SK-N-SH (cell line): ENCODE data around the gene PCDHGA1. TPM values are rescaled to one million over a fixed set of nuclear protein-coding genes. Genes with fewer than 3 reads are reported as not detected.
A peak's percentile ranks its signal among the peaks of the same experiment; 100 is the strongest.

Source experiments
- EP300 ChIP-seq, 2 experiments: IDR thresholded peaks; 2 replicates each; pipeline versions ENCODE4 v1.4.0 to v1.6.1; 2012; ENCODE audit warnings: borderline replicate concordance in 1 of 2, low read depth in 1 of 2, low read length in 1 of 2
- EZH2phosphoT487 ChIP-seq: fragments of 200-600 bp; sonication (generic); IDR thresholded peaks from 2 replicates; pipeline ENCODE4 v1.6.1; 2017; ENCODE audit warnings: low read depth, mixed run types, mild to moderate bottlenecking, antibody characterized with exemption, moderate library complexity, borderline replicate concordance
- FOXM1 ChIP-seq: IDR thresholded peaks from 2 replicates; pipeline ENCODE4 v1.4.0; 2012; ENCODE audit warnings: low read depth, mild to moderate bottlenecking
- MEF2A ChIP-seq: IDR thresholded peaks from 2 replicates; pipeline ENCODE4 v1.4.0; 2012; ENCODE audit warnings: low read depth, borderline replicate concordance
- NFIC ChIP-seq: IDR thresholded peaks from 2 replicates; pipeline ENCODE4 v1.4.0; 2012; ENCODE audit warnings: borderline replicate concordance
- NRF1 ChIP-seq: IDR thresholded peaks from 2 replicates; pipeline ENCODE4 v1.6.1; 2012; ENCODE audit warnings: low read depth, mild to moderate bottlenecking, low read length
- TEAD4 ChIP-seq: IDR thresholded peaks from 2 replicates; pipeline ENCODE4 v1.4.0; 2012; ENCODE audit warnings: mild to moderate bottlenecking, borderline replicate concordance; ENCODE audit not compliant: insufficient read depth
- polyA plus RNA-seq, 3 experiments: library from polyadenylated mRNA; depleted of rRNA; stranded (reverse); fragments of >200 nt; gene quantifications; 2 replicates each; pipeline ENCODE4 v1.2.3, GENCODE V29; 2012
- TF ChIP-seq, protein P1 (sequence below): IDR thresholded peaks from 2 replicates; pipeline ENCODE4 v1.4.0; 2012; ENCODE audit warnings: low read depth, borderline replicate concordance
- TF ChIP-seq, protein P2 (sequence below): fragments of 150-350 bp; IDR thresholded peaks from 2 replicates; pipeline ENCODE4 v1.6.1; 2017; ENCODE audit warnings: antibody characterized with exemption, low read length, low read depth, borderline replicate concordance
- TF ChIP-seq, protein P3 (sequence below): IDR thresholded peaks from 2 replicates; pipeline ENCODE4 v1.4.0; 2012; ENCODE audit warnings: low read depth, borderline replicate concordance
- TF ChIP-seq, protein P4 (sequence below): fragments of 200-600 bp; sonication (generic); IDR thresholded peaks from 2 replicates; pipeline ENCODE4 v1.6.1; 2017; ENCODE audit warnings: antibody characterized with exemption, mild to moderate bottlenecking, moderate library complexity

Gene PCDHGA1
- polyA plus RNA-seq, 1 of the 3 experiments (the other 2 are of a cell fraction) = 1.2 TPM

DNA sequence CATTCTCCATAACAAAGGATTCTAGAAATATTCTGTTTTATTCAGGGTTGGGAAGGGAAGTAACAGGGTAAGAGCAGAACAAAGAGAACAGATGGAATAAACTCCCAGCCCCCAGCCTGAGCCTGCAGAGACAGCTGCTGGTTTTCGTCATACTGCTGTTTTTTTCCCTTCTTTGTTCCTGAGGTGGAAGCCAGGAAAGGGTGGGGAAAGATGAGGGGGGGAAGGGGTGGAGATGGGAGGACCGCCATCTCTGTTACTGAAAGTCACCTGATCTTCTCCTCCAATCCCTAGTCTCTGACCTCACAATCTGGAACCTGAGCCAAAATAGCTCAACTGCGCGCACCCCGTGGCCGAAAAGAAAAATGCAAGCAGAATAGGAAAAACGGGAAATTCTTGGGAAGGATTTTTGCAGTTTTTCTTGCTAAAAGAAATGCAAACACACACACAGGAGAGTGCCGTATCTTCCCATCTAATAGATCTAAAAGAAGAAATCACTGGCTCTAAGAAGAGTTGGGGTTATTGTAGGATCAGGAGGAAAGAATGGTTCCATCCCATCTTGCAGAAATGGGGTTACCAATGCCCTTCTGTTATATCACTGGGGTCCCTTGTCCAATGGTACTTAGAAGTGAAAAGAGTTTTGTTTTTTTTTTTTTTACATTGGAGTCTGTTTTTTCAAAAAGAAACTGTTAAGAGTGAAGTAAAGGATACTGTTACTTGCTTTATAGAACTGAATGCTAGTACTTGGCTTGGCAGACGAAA lies 230.6 kb downstream of the PCDHGA1 start (continued):
- TF ChIP-seq, protein P1, sequence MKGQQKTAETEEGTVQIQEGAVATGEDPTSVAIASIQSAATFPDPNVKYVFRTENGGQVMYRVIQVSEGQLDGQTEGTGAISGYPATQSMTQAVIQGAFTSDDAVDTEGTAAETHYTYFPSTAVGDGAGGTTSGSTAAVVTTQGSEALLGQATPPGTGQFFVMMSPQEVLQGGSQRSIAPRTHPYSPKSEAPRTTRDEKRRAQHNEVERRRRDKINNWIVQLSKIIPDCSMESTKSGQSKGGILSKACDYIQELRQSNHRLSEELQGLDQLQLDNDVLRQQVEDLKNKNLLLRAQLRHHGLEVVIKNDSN = peak; percentile 93
- TF ChIP-seq EZH2phosphoT487 (no peak), NFIC (peak; percentile 99), EP300 (IDR thresholded peaks at IDR 0.05; ENCODE audit: borderline replicate concordance in 1 of 2, low read depth in 1 of 2, low read length in 1 of 2) (peak; percentile 75 to 91; a peak in 3 of 4 replicates), FOXM1 (0 out of 2 replicates have a peak, but pooled peaks have one; percentile 70), TEAD4 (no peak), MEF2A (no peak), NRF1 (no peak)
- TF ChIP-seq, protein P2, sequence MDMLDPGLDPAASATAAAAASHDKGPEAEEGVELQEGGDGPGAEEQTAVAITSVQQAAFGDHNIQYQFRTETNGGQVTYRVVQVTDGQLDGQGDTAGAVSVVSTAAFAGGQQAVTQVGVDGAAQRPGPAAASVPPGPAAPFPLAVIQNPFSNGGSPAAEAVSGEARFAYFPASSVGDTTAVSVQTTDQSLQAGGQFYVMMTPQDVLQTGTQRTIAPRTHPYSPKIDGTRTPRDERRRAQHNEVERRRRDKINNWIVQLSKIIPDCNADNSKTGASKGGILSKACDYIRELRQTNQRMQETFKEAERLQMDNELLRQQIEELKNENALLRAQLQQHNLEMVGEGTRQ = peak; percentile 70
- TF ChIP-seq, protein P3, sequence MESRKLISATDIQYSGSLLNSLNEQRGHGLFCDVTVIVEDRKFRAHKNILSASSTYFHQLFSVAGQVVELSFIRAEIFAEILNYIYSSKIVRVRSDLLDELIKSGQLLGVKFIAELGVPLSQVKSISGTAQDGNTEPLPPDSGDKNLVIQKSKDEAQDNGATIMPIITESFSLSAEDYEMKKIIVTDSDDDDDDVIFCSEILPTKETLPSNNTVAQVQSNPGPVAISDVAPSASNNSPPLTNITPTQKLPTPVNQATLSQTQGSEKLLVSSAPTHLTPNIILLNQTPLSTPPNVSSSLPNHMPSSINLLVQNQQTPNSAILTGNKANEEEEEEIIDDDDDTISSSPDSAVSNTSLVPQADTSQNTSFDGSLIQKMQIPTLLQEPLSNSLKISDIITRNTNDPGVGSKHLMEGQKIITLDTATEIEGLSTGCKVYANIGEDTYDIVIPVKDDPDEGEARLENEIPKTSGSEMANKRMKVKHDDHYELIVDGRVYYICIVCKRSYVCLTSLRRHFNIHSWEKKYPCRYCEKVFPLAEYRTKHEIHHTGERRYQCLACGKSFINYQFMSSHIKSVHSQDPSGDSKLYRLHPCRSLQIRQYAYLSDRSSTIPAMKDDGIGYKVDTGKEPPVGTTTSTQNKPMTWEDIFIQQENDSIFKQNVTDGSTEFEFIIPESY = no peak
- TF ChIP-seq, protein P4, sequence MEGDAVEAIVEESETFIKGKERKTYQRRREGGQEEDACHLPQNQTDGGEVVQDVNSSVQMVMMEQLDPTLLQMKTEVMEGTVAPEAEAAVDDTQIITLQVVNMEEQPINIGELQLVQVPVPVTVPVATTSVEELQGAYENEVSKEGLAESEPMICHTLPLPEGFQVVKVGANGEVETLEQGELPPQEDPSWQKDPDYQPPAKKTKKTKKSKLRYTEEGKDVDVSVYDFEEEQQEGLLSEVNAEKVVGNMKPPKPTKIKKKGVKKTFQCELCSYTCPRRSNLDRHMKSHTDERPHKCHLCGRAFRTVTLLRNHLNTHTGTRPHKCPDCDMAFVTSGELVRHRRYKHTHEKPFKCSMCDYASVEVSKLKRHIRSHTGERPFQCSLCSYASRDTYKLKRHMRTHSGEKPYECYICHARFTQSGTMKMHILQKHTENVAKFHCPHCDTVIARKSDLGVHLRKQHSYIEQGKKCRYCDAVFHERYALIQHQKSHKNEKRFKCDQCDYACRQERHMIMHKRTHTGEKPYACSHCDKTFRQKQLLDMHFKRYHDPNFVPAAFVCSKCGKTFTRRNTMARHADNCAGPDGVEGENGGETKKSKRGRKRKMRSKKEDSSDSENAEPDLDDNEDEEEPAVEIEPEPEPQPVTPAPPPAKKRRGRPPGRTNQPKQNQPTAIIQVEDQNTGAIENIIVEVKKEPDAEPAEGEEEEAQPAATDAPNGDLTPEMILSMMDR = peak; percentile 94

Other genes with a start within 250 kb of the PCDHGA1 start
- 1.6 and 1.8 TPM in 2 replicates for gene PCDHB2, start 235.9 kb upstream of the PCDHGA1 start, polyA plus RNA-seq (2012; rRNA removed)
- gene PCDHB3, start 230.0 kb upstream of the PCDHGA1 start, polyA plus RNA-seq (2012; rRNA removed) = 1.7 and 2.2 TPM in 2 replicates
- 0.36 and 0.51 TPM in 2 replicates for gene PCDHB4, start 208.7 kb upstream of the PCDHGA1 start, polyA plus RNA-seq (2012; rRNA removed)
- 0.08 and 0.10 TPM in 2 replicates for gene PCDHB5, start 195.3 kb upstream of the PCDHGA1 start, polyA plus RNA-seq (2012; rRNA removed)
- 3.9 and 5.0 TPM in 2 replicates for gene PCDHB6, start 180.5 kb upstream of the PCDHGA1 start, polyA plus RNA-seq (2012; rRNA removed)
- gene PCDHB7, start 157.9 kb upstream of the PCDHGA1 start, polyA plus RNA-seq (2012; rRNA removed) = 1.5 and 1.7 TPM in 2 replicates
- 3.0 and 3.4 TPM in 2 replicates for gene PCDHB8, start 152.7 kb upstream of the PCDHGA1 start, polyA plus RNA-seq (2012; rRNA removed)
- gene PCDHB16, start 148.1 kb upstream of the PCDHGA1 start, polyA plus RNA-seq (2012; rRNA removed) = 2.3 and 2.7 TPM in 2 replicates
- 1.4 and 2.4 TPM in 2 replicates for gene PCDHB9, start 143.4 kb upstream of the PCDHGA1 start, polyA plus RNA-seq (2012; rRNA removed)
- gene PCDHB10, start 138.2 kb upstream of the PCDHGA1 start, polyA plus RNA-seq (2012; rRNA removed) = 1.4 and 1.5 TPM in 2 replicates
- 0.41 and 0.61 TPM in 2 replicates for gene PCDHB11, start 130.9 kb upstream of the PCDHGA1 start, polyA plus RNA-seq (2012; rRNA removed)
- gene PCDHB12, start 121.8 kb upstream of the PCDHGA1 start, polyA plus RNA-seq (2012; rRNA removed) = 1.9 and 2.0 TPM in 2 replicates
- 0.85 and 0.88 TPM in 2 replicates for gene PCDHB13, start 116.6 kb upstream of the PCDHGA1 start, polyA plus RNA-seq (2012; rRNA removed)
- 9.7 and 10.6 TPM in 2 replicates for gene PCDHB14, start 107.2 kb upstream of the PCDHGA1 start, polyA plus RNA-seq (2012; rRNA removed)
- gene PCDHB15, start 85.1 kb upstream of the PCDHGA1 start, polyA plus RNA-seq (2012; rRNA removed) = 0.99 and 1.3 TPM in 2 replicates
- not detected in 2 replicates for gene SLC25A2, start 26.5 kb upstream of the PCDHGA1 start, polyA plus RNA-seq (2012; rRNA removed)
- gene TAF7, start 9.7 kb upstream of the PCDHGA1 start, polyA plus RNA-seq (2012; rRNA removed) = 30.6 and 38.7 TPM in 2 replicates
- 1.4 and 1.5 TPM in 2 replicates for gene PCDHGA2, start 8.2 kb downstream of the PCDHGA1 start, polyA plus RNA-seq (2012; rRNA removed)
- 0.33 and 0.45 TPM in 2 replicates for gene PCDHGA3, start 13.3 kb downstream of the PCDHGA1 start, polyA plus RNA-seq (2012; rRNA removed)
- 0.63 and 0.77 TPM in 2 replicates for gene PCDHGB1, start 19.6 kb downstream of the PCDHGA1 start, polyA plus RNA-seq (2012; rRNA removed)
- 1.8 and 2.2 TPM in 2 replicates for gene PCDHGA4, start 24.5 kb downstream of the PCDHGA1 start, polyA plus RNA-seq (2012; rRNA removed)
- gene PCDHGB2, start 29.5 kb downstream of the PCDHGA1 start, polyA plus RNA-seq (2012; rRNA removed) = 3.7 and 4.5 TPM in 2 replicates
- 0.57 and 0.71 TPM in 2 replicates for gene PCDHGA5, start 33.6 kb downstream of the PCDHGA1 start, polyA plus RNA-seq (2012; rRNA removed)
- gene PCDHGB3, start 39.7 kb downstream of the PCDHGA1 start, polyA plus RNA-seq (2012; rRNA removed) = 0.53 and 0.63 TPM in 2 replicates
- gene PCDHGA6, start 43.4 kb downstream of the PCDHGA1 start, polyA plus RNA-seq (2012; rRNA removed) = 1.4 TPM in 2 replicates
- gene PCDHGA7, start 52.2 kb downstream of the PCDHGA1 start, polyA plus RNA-seq (2012; rRNA removed) = 3.4 and 7.8 TPM in 2 replicates
- gene PCDHGB4, start 57.2 kb downstream of the PCDHGA1 start, polyA plus RNA-seq (2012; rRNA removed) = 0.37 and 0.64 TPM in 2 replicates
- 0.06 and 0.12 TPM in 2 replicates for gene PCDHGA8, start 62.1 kb downstream of the PCDHGA1 start, polyA plus RNA-seq (2012; rRNA removed)
- 0.08 and 0.15 TPM in 2 replicates for gene PCDHGB5, start 67.4 kb downstream of the PCDHGA1 start, polyA plus RNA-seq (2012; rRNA removed)
- 0.13 and 0.16 TPM in 2 replicates for gene PCDHGA9, start 72.3 kb downstream of the PCDHGA1 start, polyA plus RNA-seq (2012; rRNA removed)
- 0.13 and 0.18 TPM in 2 replicates for gene PCDHGB6, start 77.5 kb downstream of the PCDHGA1 start, polyA plus RNA-seq (2012; rRNA removed)
- gene PCDHGA10, start 82.5 kb downstream of the PCDHGA1 start, polyA plus RNA-seq (2012; rRNA removed) = 1.6 and 2.0 TPM in 2 replicates
- 14.2 and 19.1 TPM in 2 replicates for gene PCDHGB7, start 87.2 kb downstream of the PCDHGA1 start, polyA plus RNA-seq (2012; rRNA removed)
- 0.18 and 0.23 TPM in 2 replicates for gene PCDHGA11, start 90.5 kb downstream of the PCDHGA1 start, polyA plus RNA-seq (2012; rRNA removed)
- gene PCDHGA12, start 100.0 kb downstream of the PCDHGA1 start, polyA plus RNA-seq (2012; rRNA removed) = 0.03 and 0.05 TPM in 2 replicates
- gene PCDHGC3, start 145.5 kb downstream of the PCDHGA1 start, polyA plus RNA-seq (2012; rRNA removed) = 55.8 and 97.0 TPM in 2 replicates
- gene PCDHGC4, start 154.5 kb downstream of the PCDHGA1 start, polyA plus RNA-seq (2012; rRNA removed) = 0.53 and 0.78 TPM in 2 replicates
- 1.9 and 2.0 TPM in 2 replicates for gene PCDHGC5, start 158.6 kb downstream of the PCDHGA1 start, polyA plus RNA-seq (2012; rRNA removed)